H1 (cell line): ENCODE measurements around the gene IL20RB.

ENCODE experiments used
- BCL11A ChIP-seq, 2 experiments: IDR thresholded peaks; one replicate each; pipeline ENCODE4 v1.6.1; 2011; ENCODE audit warnings: low read depth in 2 of 2, low read length in 2 of 2, mild to moderate bottlenecking in 2 of 2
- CBX5 ChIP-seq: fragments of 300-800, 300-1000 bp; sonication (generic); IDR thresholded peaks from 2 replicates; pipeline ENCODE4 v1.7.1; 2016; ENCODE audit warnings: antibody characterized with exemption, low read length, low read depth
- CBX8 ChIP-seq: fragments of 300-800, 300-1000 bp; sonication (generic); IDR thresholded peaks from 2 replicates; pipeline ENCODE4 v1.7.1; 2016; ENCODE audit warnings: low read depth, low read length, borderline replicate concordance
- CHD2 ChIP-seq: IDR thresholded peaks from 2 replicates; pipeline ENCODE4 v1.6.1; 2012; ENCODE audit warnings: low read length, improper control_type of control experiment
- EZH2 ChIP-seq: fragments of 200-600 bp; sonication (generic); IDR thresholded peaks from 2 replicates; pipeline ENCODE4 v1.7.1; 2012; ENCODE audit warnings: low read depth, mild to moderate bottlenecking, moderate library complexity, low read length, inconsistent platforms; ENCODE audit not compliant: severe bottlenecking
- GABPA ChIP-seq: IDR thresholded peaks from 2 replicates; pipeline ENCODE4 v1.6.1; 2011; ENCODE audit warnings: mild to moderate bottlenecking, low read length, moderate library complexity, borderline replicate concordance; ENCODE audit not compliant: insufficient read depth
- POLR2A ChIP-seq, 2 experiments: IDR thresholded peaks; 1 replicate in 1 of 2; 2 replicates in 1 of 2; pipeline ENCODE4 v1.6.1; 2011; ENCODE audit warnings: low read depth in 2 of 2, low read length in 2 of 2, mild to moderate bottlenecking in 2 of 2; ENCODE audit errors: control extremely low read depth in 1 of 2
- POLR2AphosphoS5 ChIP-seq: IDR thresholded peaks from 2 replicates; pipeline ENCODE4 v1.6.1; 2011; ENCODE audit warnings: low read depth, low read length
- RFX5 ChIP-seq: IDR thresholded peaks from 2 replicates; pipeline ENCODE4 v1.6.1; 2011; ENCODE audit warnings: low read depth, low read length, improper control_type of control experiment, borderline replicate concordance
- RXRA ChIP-seq: IDR thresholded peaks from 2 replicates; pipeline ENCODE4 v1.6.1; 2011; ENCODE audit warnings: low read depth, mild to moderate bottlenecking, low read length, moderate library complexity; ENCODE audit not compliant: insufficient read depth
- SP1 ChIP-seq: IDR thresholded peaks from 2 replicates; pipeline ENCODE4 v1.6.1; 2011; ENCODE audit warnings: low read depth, low read length
- TAF1 ChIP-seq: IDR thresholded peaks from 2 replicates; pipeline ENCODE4 v1.6.1; 2011; ENCODE audit warnings: mild to moderate bottlenecking, low read depth, low read length
- ZNF274 ChIP-seq: IDR thresholded peaks from 2 replicates; pipeline ENCODE4 v1.7.0; 2012; ENCODE audit warnings: low read length, borderline replicate concordance; ENCODE audit errors: extremely low read depth
- TF ChIP-seq, protein P1 (sequence below), 3 experiments: IDR thresholded peaks; 1 replicate in 2 of 3; 2 replicates in 1 of 3; pipeline versions ENCODE4 v1.5.1 to v1.6.1; 2011; ENCODE audit warnings: low read length in 3 of 3, mild to moderate bottlenecking in 3 of 3, inconsistent platforms in 2 of 3, low read depth in 1 of 3, moderate library complexity in 1 of 3; ENCODE audit not compliant: insufficient read depth in 1 of 3; ENCODE audit errors: control extremely low read depth in 1 of 3

- TF ChIP-seq TAF1 (no peak), POLR2A (IDR thresholded peaks at IDR 0.05; ENCODE audit: control extremely low read depth in 1 of 2, low read depth in 2 of 2, low read length in 2 of 2) (no peak), GABPA (no peak), RXRA (no peak), CBX5 (no peak), CHD2 (no peak), EZH2 (no peak), SP1 (no peak), BCL11A (IDR thresholded peaks at IDR 0.05; ENCODE audit: low read depth in 2 of 2, low read length in 2 of 2) (no peak), POLR2AphosphoS5 (no peak), ZNF274 (no peak), CBX8 (no peak), RFX5 (no peak)
- TF ChIP-seq, protein P1, sequence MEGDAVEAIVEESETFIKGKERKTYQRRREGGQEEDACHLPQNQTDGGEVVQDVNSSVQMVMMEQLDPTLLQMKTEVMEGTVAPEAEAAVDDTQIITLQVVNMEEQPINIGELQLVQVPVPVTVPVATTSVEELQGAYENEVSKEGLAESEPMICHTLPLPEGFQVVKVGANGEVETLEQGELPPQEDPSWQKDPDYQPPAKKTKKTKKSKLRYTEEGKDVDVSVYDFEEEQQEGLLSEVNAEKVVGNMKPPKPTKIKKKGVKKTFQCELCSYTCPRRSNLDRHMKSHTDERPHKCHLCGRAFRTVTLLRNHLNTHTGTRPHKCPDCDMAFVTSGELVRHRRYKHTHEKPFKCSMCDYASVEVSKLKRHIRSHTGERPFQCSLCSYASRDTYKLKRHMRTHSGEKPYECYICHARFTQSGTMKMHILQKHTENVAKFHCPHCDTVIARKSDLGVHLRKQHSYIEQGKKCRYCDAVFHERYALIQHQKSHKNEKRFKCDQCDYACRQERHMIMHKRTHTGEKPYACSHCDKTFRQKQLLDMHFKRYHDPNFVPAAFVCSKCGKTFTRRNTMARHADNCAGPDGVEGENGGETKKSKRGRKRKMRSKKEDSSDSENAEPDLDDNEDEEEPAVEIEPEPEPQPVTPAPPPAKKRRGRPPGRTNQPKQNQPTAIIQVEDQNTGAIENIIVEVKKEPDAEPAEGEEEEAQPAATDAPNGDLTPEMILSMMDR (IDR thresholded peaks at IDR 0.05; ENCODE audit: control extremely low read depth in 1 of 3, insufficient read depth in 1 of 3, low read depth in 1 of 3, low read length in 3 of 3) = no peak
Measured at GRCh38 chr3:136954251-136954650, 3.5 kb upstream of the IL20RB start.
